ENCODE data around the gene CCL20.

- TF ChIP-seq CTCF (IDR thresholded peaks at IDR 0.05), result no peak
- no peak for TF ChIP-seq POLR2A (IDR thresholded peaks at IDR 0.05)
Measured at GRCh38 chr2:227805578-227805977, 8.1 kb upstream of the CCL20 start.
